ENCODE measurements around the gene ZNF35.

ZNF35 gene

DNA sequence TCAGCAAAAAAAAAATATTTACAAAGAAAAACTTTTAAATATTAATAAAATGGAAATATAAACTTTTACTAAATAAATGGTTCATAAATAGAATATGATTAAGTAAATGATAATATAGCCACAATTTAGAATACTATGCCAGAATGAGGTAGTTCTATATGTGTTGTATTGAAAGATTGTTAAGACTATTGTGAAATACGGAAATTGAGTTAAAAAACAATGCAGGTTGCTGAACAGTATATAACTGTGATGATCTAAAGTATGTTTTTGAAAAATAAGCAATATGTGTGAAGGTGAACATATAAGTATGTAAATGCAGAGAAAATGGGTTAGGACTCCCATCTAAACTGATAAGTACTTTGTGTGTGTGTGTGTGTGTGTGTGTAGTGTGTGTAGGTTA lies 1.2 kb downstream of the ZNF35 start:
- TF ChIP-seq, protein P1, sequence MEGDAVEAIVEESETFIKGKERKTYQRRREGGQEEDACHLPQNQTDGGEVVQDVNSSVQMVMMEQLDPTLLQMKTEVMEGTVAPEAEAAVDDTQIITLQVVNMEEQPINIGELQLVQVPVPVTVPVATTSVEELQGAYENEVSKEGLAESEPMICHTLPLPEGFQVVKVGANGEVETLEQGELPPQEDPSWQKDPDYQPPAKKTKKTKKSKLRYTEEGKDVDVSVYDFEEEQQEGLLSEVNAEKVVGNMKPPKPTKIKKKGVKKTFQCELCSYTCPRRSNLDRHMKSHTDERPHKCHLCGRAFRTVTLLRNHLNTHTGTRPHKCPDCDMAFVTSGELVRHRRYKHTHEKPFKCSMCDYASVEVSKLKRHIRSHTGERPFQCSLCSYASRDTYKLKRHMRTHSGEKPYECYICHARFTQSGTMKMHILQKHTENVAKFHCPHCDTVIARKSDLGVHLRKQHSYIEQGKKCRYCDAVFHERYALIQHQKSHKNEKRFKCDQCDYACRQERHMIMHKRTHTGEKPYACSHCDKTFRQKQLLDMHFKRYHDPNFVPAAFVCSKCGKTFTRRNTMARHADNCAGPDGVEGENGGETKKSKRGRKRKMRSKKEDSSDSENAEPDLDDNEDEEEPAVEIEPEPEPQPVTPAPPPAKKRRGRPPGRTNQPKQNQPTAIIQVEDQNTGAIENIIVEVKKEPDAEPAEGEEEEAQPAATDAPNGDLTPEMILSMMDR (IDR thresholded peaks at IDR 0.05): no peak
- Histone ChIP-seq H2AFZ (no peak overlapping the region), H3K4me3 (ENCODE audit: low read depth, low read length) (no peak overlapping the region), H3K9me3 (ENCODE audit: control insufficient read depth, low read length) (no peaks in the 10 kb centered on the region), H3K4me2 (ENCODE audit: low read length) (no peak overlapping the region), H3K27ac (no peak overlapping the region), H3K4me1 (no peaks in the 10 kb centered on the region), H3K27me3 (ENCODE audit: control insufficient read depth, insufficient read depth, low read length) (no peaks in the 10 kb centered on the region), H3K9ac (no peak overlapping the region), H3K79me2 (peaks cover 5% of the 10 kb centered on the region), H3K36me3 (ENCODE audit: control insufficient read depth, insufficient read depth, low read length) (no peaks in the 10 kb centered on the region)

DNA sequence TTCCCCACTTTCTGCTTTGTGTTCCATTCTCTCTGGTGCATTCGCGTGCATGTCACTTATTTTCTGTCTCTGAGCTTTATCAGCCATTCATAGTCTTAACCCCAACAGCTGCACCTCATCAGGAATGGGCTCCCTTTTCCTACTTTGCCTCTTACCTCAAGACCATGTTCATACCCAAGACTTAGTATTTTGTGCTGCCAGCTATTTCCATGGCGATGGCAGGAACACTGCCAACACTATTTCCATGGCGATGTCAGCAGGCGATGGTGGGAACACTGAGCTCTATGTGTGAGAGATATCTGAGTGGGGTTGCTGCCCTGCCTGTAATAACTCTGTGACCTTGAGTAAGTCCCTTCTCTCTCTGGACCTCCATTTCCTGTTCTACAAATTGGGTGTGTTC lies 5.5 kb downstream of the ZNF35 start:
- H3K79me2 ChIP-seq: peaks cover 2% of the 10 kb centered on the region
- H3K4me3 ChIP-seq (ENCODE audit: low read depth, low read length): no peak overlapping the region
- TF ChIP-seq, protein P1 (IDR thresholded peaks at IDR 0.05): no peak
- H3K27ac ChIP-seq: no peak overlapping the region
- H3K4me2 ChIP-seq (ENCODE audit: low read length): no peak overlapping the region
- peaks cover 3% of the 10 kb centered on the region for H3K9me3 ChIP-seq (ENCODE audit: control insufficient read depth, low read length)
- H3K4me1 ChIP-seq: no peaks in the 10 kb centered on the region
- H2AFZ ChIP-seq: no peak overlapping the region
- H3K36me3 ChIP-seq (ENCODE audit: control insufficient read depth, insufficient read depth, low read length): no peaks in the 10 kb centered on the region
- H3K27me3 ChIP-seq (ENCODE audit: control insufficient read depth, insufficient read depth, low read length): no peaks in the 10 kb centered on the region
- H3K9ac ChIP-seq: no peak overlapping the region

DNA sequence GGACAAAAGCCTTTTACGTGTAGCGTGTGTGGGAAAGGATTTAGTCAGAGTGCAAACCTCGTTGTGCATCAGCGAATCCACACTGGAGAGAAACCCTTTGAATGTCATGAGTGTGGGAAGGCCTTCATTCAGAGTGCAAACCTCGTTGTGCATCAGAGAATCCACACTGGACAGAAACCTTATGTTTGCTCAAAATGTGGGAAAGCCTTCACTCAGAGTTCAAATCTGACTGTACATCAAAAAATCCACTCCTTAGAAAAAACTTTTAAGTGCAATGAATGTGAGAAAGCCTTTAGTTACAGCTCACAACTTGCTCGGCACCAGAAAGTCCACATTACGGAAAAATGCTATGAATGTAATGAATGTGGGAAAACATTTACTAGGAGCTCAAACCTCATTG lies 10.5 kb downstream of the ZNF35 start:
- TF ChIP-seq, protein P1 (IDR thresholded peaks at IDR 0.05): no peak
- H3K36me3 ChIP-seq (ENCODE audit: control insufficient read depth, insufficient read depth, low read length): no peaks in the 10 kb centered on the region

DNA sequence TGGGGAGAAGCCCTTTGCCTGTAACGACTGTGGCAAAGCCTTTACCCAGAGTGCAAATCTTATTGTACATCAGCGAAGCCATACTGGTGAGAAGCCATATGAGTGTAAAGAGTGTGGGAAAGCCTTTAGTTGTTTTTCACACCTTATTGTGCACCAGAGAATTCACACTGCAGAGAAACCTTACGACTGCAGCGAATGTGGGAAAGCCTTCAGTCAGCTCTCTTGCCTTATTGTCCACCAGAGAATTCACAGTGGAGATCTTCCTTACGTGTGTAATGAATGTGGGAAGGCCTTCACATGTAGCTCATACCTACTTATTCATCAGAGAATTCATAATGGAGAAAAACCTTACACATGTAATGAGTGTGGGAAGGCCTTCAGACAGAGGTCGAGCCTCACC lies 10.9 kb downstream of the ZNF35 start:
- Histone ChIP-seq H3K79me2 (no peaks in the 10 kb centered on the region), H3K9me3 (ENCODE audit: control insufficient read depth, low read length) (peaks cover 3% of the 10 kb centered on the region), H3K4me1 (no peaks in the 10 kb centered on the region), H3K27ac (no peak overlapping the region), H3K4me2 (ENCODE audit: low read length) (no peak overlapping the region), H3K27me3 (ENCODE audit: control insufficient read depth, insufficient read depth, low read length) (no peaks in the 10 kb centered on the region), H2AFZ (no peak overlapping the region), H3K9ac (no peak overlapping the region), H3K4me3 (ENCODE audit: low read depth, low read length) (no peak overlapping the region), H3K36me3 (ENCODE audit: control insufficient read depth, insufficient read depth, low read length) (no peaks in the 10 kb centered on the region)
- TF ChIP-seq, protein P1 (IDR thresholded peaks at IDR 0.05): no peak

More for the DNA sequence above, 10.5 kb downstream of the ZNF35 start:
- no peak overlapping the region for H3K27ac ChIP-seq
- no peak overlapping the region for H3K9ac ChIP-seq
- no peaks in the 10 kb centered on the region for H3K79me2 ChIP-seq
- no peak overlapping the region for H3K4me2 ChIP-seq (ENCODE audit: low read length)
- H3K9me3 ChIP-seq (ENCODE audit: control insufficient read depth, low read length): peaks cover 3% of the 10 kb centered on the region
- H3K27me3 ChIP-seq (ENCODE audit: control insufficient read depth, insufficient read depth, low read length): no peaks in the 10 kb centered on the region
- no peak overlapping the region for H3K4me3 ChIP-seq (ENCODE audit: low read depth, low read length)
- H2AFZ ChIP-seq: no peak overlapping the region
- no peaks in the 10 kb centered on the region for H3K4me1 ChIP-seq

DNA sequence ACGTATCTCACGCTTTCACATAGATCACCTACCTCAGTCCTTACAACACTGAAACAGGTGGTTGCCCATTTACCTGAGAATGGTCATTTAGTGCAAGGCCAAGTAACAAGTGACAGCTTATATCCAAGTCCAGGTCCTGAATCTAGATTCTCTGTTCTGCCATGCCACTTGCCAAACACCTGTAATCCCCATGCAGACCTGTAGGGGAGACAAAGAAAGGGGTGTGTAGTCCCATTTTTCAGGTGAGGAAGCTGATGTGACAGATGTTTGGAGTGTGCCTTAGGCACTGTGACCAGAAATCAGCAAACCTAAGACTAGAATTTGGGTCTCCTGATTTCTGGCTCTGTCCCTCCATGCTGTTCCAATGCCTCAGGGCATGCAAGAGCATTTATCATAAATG lies 12.7 kb downstream of the ZNF35 start:
- TF ChIP-seq, protein P1 (IDR thresholded peaks at IDR 0.05): no peak
- no peaks in the 10 kb centered on the region for H3K79me2 ChIP-seq
- H2AFZ ChIP-seq: no peak overlapping the region
- no peaks in the 10 kb centered on the region for H3K36me3 ChIP-seq (ENCODE audit: control insufficient read depth, insufficient read depth, low read length)
- H3K27ac ChIP-seq: no peak overlapping the region
- no peak overlapping the region for H3K4me2 ChIP-seq (ENCODE audit: low read length)
- no peaks in the 10 kb centered on the region for H3K4me1 ChIP-seq
- no peak overlapping the region for H3K9ac ChIP-seq
- H3K9me3 ChIP-seq (ENCODE audit: control insufficient read depth, low read length): peaks cover 3% of the 10 kb centered on the region
- no peaks in the 10 kb centered on the region for H3K27me3 ChIP-seq (ENCODE audit: control insufficient read depth, insufficient read depth, low read length)
- H3K4me3 ChIP-seq (ENCODE audit: low read depth, low read length): no peak overlapping the region

Data from parathyroid adenoma (tissue), 2 donors.